Mesothelial cell of epicardium (in vitro differentiated cells): Measurements from ENCODE around the gene GPR151. TPM values are rescaled to one million over a fixed set of nuclear protein-coding genes. Genes with fewer than 3 reads are reported as not detected.

Experiments
- DNase-seq, 2 experiments: peaks; one replicate each; pipeline ENCODE4 v3.0.0; 2021; ENCODE audit warnings: low spot score in 2 of 2; ENCODE audit not compliant: unreplicated experiment in 2 of 2
- H3K27ac Mint-ChIP-seq: 2 replicates; pipeline ENCODE4 v1.8.0; 2021; ENCODE audit warnings: mixed read lengths
- H3K27me3 Mint-ChIP-seq: 2 replicates; pipeline ENCODE4 v1.8.0; 2021; ENCODE audit warnings: low read depth, mixed read lengths
- H3K36me3 Mint-ChIP-seq: 2 replicates; pipeline ENCODE4 v1.8.0; 2021; ENCODE audit warnings: mixed read lengths
- H3K4me1 Mint-ChIP-seq: 2 replicates; pipeline ENCODE4 v1.8.0; 2021; ENCODE audit warnings: mixed read lengths
- H3K4me3 Mint-ChIP-seq: 2 replicates; pipeline ENCODE4 v1.8.0; 2021; ENCODE audit warnings: mild to moderate bottlenecking, moderate library complexity, mixed read lengths
- H3K9me3 Mint-ChIP-seq: 2 replicates; pipeline ENCODE4 v1.8.0; 2021; ENCODE audit warnings: mixed read lengths
- CTCF ChIP-seq: fragments of 200-600 bp; sonication (generic); IDR thresholded peaks from one replicate; pipeline ENCODE4 v1.5.0; 2021; ENCODE audit warnings: antibody characterized with exemption; ENCODE audit not compliant: unreplicated experiment
- total RNA-seq: library from RNA; stranded (reverse); gene quantifications from 3 replicates; pipeline ENCODE4 v1.2.1, GENCODE V29; 2021

Gene GPR151
- total RNA-seq, 1 donor from 2014 or later = not detected

DNA sequence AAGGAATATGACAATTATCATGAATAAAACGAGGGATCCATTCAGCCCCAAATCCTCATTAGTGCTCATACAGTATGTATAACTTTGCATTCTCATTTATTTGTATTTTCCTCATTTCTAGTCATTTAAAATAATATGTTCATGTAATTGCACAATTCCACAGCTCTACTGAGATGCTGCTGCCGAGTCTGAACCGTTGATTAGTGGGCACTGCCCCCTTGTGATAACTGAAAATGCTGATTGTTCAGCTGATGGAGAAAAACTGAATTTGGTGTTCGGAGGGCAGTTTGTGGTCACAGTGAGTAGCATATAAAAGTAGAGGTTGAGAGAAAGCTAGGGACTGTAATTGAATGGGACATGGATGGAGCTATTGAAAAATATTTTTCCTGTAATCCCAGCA lies 12.2 kb upstream of the GPR151 start:
- TF ChIP-seq CTCF = no peak
- H3K4me1 Mint-ChIP-seq = peaks cover under 1% of the 10 kb centered on the region
- DNase-seq = no peak
- H3K27ac Mint-ChIP-seq = no peak overlapping the region
- H3K27me3 Mint-ChIP-seq = peaks cover 8% of the 10 kb centered on the region
- H3K36me3 Mint-ChIP-seq = no peaks in the 10 kb centered on the region
- H3K4me3 Mint-ChIP-seq = no peak overlapping the region
- no peaks in the 10 kb centered on the region for H3K9me3 Mint-ChIP-seq

DNA sequence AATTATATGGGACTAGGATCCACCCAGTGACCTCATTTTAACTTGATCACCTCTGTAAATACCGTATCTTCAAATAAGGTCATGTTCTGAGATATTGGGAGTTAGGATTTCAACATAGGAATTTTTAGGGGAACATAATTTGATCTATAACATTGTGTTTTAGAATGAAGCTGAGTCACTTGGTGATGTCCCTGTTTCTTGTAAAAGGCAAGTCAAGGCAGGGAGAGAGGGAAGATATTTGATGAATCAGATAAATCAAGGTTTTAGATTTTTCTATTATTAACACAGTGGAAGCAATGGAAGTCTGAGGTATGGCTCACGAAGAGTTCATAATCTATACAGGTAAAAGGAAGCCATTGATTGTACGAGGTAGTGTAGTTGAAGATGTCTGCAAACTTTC lies 11.8 kb upstream of the GPR151 start:
- Mint-ChIP-seq H3K36me3 (no peaks in the 10 kb centered on the region), H3K4me3 (no peak overlapping the region), H3K27ac (no peak overlapping the region), H3K9me3 (no peaks in the 10 kb centered on the region), H3K4me1 (no peaks in the 10 kb centered on the region), H3K27me3 (peaks cover 8% of the 10 kb centered on the region)
- DNase-seq = no peak
- no peak for TF ChIP-seq CTCF

DNA sequence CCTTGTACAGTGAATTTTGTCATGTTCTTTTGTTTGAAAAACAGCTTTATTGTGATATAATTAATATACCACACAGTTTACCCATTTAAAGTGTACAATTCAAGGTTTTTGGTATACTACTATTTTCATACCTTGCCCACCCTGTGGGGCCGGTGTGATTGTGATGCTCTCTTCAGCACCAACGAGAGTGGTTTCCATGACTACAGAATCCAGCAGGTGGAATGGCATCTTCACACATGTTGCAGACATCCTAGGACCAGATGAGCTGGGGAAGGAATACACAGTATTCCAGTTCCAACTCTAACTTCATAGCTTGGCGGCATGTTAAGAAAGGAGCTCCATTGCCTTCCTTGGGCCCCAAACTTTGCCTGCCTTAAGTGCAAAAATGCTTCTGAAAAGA lies 7.7 kb upstream of the GPR151 start:
- Mint-ChIP-seq H3K27me3 (peaks cover 8% of the 10 kb centered on the region), H3K27ac (no peak overlapping the region), H3K4me3 (no peak overlapping the region), H3K36me3 (no peaks in the 10 kb centered on the region), H3K4me1 (no peaks in the 10 kb centered on the region), H3K9me3 (no peaks in the 10 kb centered on the region)
- no peak for TF ChIP-seq CTCF
- no peak for DNase-seq

DNA sequence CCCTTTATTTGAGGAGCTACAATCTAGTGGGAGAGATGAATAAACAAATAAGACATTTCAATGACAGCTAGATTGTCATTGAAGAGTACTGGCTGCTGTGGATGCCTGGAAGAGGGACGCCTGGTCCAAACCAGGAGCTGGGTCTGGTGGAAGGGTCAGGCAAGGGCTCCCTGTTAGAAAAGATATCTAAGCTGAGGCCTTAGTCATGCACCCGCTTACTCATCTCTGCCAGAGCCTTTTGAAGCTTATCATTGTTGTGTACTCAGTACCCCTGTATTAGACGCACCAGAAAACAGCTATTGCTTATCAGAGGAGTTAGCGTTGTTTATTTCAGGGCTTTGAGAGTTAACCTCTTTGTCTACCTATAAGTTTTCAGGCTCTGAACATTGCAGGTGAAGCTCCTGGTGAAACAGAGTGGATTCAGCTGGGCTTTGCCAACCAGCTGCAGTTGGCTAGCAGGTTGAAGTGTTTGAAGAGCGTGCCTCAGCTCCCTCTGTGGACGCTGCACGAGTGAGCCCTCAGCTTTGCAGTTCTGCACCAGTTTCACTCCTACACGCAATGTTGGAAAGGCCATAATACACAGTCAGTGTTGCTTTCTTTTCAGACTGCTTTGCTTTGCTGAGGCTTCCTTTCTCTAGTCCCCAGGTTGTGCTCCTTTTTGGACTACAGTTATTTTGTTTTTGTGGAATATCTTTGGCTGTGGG lies 5.6 kb upstream of the GPR151 start:
- Mint-ChIP-seq H3K4me3 (no peak overlapping the region), H3K27ac (no peak overlapping the region), H3K4me1 (no peaks in the 10 kb centered on the region), H3K9me3 (no peaks in the 10 kb centered on the region), H3K27me3 (peaks cover 5% of the 10 kb centered on the region), H3K36me3 (no peaks in the 10 kb centered on the region)
- no peak for TF ChIP-seq CTCF
- DNase-seq = no peak

DNA sequence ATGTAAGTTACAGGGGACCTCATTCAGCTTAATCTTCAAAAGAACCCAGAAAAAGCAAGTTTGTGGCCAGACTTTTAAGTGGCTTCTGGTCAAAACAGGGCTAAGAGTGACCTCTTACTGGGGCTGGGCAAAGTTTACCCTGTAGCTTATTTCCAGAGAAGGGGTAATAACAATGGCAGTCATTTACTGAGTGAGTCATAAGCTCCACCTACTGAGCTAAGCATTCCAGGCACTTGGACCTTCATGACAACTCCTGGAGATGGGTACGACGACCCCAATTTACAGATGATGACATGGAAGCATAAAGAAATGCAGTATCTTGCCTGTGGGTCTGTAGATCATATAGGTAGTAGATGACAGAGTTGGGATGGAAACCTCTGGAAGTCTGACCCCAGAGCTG lies 4.7 kb upstream of the GPR151 start:
- Mint-ChIP-seq H3K4me1 (no peaks in the 10 kb centered on the region), H3K27ac (no peak overlapping the region), H3K27me3 (peaks cover 5% of the 10 kb centered on the region), H3K36me3 (no peaks in the 10 kb centered on the region), H3K4me3 (no peak overlapping the region), H3K9me3 (no peaks in the 10 kb centered on the region)
- TF ChIP-seq CTCF = no peak
- no peak for DNase-seq

- Mint-ChIP-seq H3K9me3 (no peaks in the 10 kb centered on the region), H3K36me3 (no peaks in the 10 kb centered on the region), H3K4me3 (no peak overlapping the region), H3K27me3 (peaks cover 5% of the 10 kb centered on the region), H3K27ac (no peak overlapping the region), H3K4me1 (no peaks in the 10 kb centered on the region)
- no peak for DNase-seq
- TF ChIP-seq CTCF = no peak
Measured at GRCh38 chr5:146519554-146519953, 3.6 kb upstream of the GPR151 start.
